NB4 (cell line): ENCODE data around the gene CIB2.

Source experiments
- POLR2A ChIP-seq: IDR thresholded peaks from 2 replicates; pipeline ENCODE4 v1.6.1; 2011; ENCODE audit warnings: mild to moderate bottlenecking; ENCODE audit not compliant: insufficient read length; ENCODE audit errors: extremely low read depth
- TF ChIP-seq, protein P1 (sequence below): IDR thresholded peaks from one replicate; pipeline ENCODE4 v1.5.1; 2012; ENCODE audit warnings: low read depth, low read length

DNA sequence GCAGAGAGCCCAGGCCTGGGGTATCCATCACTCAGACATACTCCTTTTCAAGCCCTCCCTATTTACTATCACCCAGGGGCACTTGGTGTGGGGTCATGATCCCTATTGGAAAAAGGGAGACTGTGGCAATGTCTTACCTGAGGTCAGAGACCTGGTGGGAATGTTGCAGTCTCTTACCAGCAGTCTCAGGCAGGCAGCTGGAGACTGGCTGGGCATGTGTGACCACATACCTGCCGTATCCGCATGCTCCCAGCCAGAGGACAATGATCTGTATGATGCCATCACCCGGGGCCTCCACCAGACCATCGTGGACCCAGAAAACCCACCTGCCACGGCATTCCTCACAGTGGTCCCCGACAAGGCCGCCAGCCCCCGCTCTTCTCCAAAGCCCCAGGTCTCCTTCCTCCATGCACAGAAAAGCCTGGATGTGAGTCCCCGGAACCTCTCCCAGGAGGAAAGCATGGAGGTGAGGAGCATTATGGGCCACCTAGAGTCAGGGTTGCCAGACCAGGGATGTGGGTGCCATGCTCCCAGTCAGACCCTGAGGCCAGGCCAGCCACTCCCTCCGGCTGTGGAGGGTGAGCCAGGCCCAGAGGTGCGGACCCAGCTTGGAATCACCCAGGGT lies 33.0 kb downstream of the CIB2 start:
- TF ChIP-seq, protein P1, sequence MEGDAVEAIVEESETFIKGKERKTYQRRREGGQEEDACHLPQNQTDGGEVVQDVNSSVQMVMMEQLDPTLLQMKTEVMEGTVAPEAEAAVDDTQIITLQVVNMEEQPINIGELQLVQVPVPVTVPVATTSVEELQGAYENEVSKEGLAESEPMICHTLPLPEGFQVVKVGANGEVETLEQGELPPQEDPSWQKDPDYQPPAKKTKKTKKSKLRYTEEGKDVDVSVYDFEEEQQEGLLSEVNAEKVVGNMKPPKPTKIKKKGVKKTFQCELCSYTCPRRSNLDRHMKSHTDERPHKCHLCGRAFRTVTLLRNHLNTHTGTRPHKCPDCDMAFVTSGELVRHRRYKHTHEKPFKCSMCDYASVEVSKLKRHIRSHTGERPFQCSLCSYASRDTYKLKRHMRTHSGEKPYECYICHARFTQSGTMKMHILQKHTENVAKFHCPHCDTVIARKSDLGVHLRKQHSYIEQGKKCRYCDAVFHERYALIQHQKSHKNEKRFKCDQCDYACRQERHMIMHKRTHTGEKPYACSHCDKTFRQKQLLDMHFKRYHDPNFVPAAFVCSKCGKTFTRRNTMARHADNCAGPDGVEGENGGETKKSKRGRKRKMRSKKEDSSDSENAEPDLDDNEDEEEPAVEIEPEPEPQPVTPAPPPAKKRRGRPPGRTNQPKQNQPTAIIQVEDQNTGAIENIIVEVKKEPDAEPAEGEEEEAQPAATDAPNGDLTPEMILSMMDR, result no peak
- TF ChIP-seq POLR2A, result no peak
